Epidermal melanocyte (primary cell): ENCODE measurements around the gene DENND4C.
"Not testable (repeated sequence)": the region's sequence is repeated elsewhere in the genome, so short reads cannot be mapped to it uniquely, and the experiment has no call there.

Experiments used
- DNase-seq: peaks from one replicate; pipeline ENCODE4 v3.0.0; 2011; ENCODE audit warnings: low spot score; ENCODE audit not compliant: insufficient read length

Gene DENND4C

DNA sequence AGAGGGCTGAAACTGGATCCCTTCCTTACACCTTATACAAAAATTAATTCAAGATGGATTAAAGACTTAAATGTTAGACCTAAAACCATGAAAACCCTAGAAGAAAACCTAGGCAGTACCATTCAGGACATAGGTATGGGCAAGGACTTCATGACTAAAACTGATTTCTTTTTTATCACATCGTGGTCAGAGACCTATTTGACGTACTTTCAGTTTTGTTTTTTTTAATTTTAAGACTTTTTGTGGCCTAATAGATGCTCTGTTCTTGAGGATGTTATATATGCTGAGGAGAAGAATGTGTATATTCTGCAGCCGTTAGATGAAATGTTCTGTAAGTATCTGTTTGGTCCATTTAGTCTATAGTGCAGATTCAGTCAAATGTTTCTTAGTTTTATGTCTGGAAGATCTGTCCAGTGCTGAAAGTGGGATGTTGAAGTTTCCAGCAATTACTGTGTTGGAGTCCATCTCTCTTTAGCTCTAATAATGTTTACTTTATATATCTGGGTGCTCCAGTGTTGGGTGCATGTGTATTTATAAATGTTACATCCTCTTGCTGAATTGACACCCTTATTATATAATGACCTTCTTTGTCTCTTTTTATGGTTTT, 36.4 kb downstream of the DENND4C start:
- not testable (repeated sequence) for DNase-seq

GRCh38 chr9:19269582-19269981, 39.1 kb downstream of the DENND4C start:
- no peak for DNase-seq

- no peak for DNase-seq
Observed at GRCh38 chr9:19270421-19270949, 40.0 kb downstream of the DENND4C start.

DNA sequence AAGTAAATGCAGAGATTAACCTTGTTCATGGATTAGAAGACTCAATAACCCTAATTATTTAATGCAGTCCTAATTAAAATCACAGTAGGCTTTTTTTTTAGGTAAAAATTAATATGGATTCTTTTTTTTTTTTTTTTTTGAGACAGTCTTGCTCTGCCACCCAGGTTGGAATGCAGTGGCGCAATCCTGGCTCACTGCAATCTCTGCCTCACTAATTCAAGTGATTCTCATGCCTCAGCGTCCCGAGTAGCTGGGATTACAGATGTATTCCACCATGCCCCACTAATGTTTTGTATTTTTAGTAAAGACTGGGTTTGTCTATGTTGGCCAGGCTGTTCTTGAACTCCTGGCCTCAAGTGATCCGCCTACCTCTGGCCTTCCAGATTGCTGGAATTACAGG, 40.6 kb downstream of the DENND4C start:
- no peak for DNase-seq

GRCh38 chr9:19281801-19282200, 51.3 kb downstream of the DENND4C start:
- no peak for DNase-seq

- DNase-seq, result no peak
Observed at GRCh38 chr9:19283072-19283710, 52.7 kb downstream of the DENND4C start.

GRCh38 chr9:19284729-19285128, 54.2 kb downstream of the DENND4C start:
- no peak for DNase-seq

- DNase-seq, result no peak
Observed at GRCh38 chr9:19286634-19287188, 56.2 kb downstream of the DENND4C start.

- DNase-seq, result no peak
Observed at GRCh38 chr9:19288081-19288480, 57.6 kb downstream of the DENND4C start.

- no peak for DNase-seq
Observed at GRCh38 chr9:19290103-19290502, 59.6 kb downstream of the DENND4C start.

DNA sequence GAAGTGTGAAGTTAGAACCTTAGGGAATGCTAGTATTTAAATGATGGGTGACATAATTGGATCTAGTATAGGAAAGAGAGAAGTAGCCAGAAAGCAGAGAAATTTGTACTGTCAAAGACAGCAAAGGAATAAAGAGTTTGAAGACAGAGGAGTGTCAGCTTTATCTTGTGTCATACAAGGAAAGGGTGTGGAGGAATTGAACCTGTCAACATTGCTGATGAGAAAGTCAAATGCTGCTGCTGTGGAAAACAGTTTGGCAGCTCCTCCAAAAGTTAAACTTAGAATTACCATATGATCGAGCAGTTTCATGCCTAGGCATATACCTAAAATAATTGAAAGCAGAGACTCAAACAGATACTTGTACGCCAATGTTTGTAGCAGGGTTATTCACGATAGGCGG, 63.7 kb downstream of the DENND4C start:
- DNase-seq, result no peak

DNA sequence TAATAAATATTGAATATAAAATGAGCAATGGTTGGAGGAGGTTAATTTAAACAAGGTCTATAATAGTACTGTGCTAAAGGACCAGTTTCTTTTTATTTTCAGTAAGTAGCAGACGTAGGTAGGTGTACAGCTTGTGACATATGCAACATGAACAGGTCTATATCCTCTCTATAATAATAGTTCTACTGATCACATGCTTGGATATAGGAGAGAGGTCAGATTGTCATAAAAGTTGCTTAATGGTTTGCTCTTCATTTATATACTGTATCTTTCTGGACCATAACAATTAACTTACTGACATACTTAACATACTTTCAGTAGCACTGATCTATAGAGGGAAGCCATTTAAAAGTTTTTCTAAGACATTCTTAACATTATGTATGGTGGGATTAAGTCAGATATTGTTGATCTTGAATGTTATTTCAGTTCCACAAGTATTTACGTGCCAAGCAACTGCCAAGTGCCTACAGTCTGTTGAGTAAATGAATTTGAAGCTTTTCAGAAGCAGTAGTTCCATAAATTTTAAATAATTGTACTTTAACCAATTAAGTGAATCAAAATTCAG, 68.0 kb downstream of the DENND4C start:
- no peak for DNase-seq

GRCh38 chr9:19303216-19303615, 72.7 kb downstream of the DENND4C start:
- DNase-seq, result no peak

DNA sequence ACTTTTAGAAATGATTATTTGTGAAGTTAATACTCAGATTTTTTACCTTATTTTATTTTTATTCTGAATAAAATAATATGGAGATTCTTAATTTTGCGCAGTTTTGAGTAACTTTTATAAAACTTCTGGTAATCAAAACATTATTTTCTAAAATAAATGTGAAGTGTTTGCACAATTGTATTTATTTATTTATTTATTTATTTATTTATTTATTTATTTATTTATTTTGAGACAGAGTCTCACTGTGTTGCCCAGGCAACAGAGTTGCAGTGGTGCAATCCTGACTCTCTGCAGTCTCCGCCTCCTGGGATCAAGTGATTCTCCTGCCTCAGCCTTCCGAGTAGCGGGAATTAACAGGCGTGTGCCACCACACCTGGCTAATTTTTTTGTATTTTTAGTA, 76.1 kb downstream of the DENND4C start:
- DNase-seq, result no peak

- no peak for DNase-seq
Observed at GRCh38 chr9:19310246-19310645, 79.8 kb downstream of the DENND4C start.

DNA sequence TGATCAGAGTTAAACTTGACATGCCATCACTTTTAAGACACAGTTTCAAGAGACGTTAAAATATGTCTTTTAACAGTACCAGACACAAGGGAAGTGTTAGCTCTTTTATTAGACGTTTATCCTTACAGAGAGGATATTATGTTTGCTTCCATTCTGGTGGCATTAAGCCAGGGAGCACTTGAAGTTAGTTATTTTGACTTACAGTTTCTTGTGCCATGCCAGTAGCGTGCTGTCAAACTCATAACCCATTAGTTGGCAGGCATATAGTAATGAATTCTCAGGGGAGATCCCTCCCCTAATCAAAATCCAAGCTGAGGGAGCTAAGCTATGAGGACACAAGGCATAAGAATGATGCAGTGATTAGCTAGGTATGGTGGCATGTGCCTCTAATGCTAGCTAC, 83.1 kb downstream of the DENND4C start:
- DNase-seq, result no peak

DNA sequence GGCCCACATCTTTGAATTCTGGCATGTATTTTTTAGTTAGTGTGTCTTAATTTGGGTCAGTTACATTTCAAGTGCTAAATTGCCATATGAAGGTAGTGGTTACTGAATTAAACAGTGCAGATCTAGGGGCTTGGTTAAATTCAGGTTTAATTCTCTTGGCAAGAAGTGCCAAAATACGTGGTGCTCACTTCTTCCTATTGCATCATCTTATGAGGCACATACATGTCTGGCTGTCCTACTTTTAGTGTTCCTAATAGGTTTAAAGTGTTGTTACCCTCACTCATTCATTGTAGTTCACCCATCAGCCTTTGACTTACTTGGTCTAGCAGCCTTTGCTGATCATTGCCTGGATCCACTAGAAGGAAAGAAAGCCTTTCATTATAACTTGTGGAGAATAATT, 90.0 kb downstream of the DENND4C start:
- no peak for DNase-seq

- no peak for DNase-seq
Observed at GRCh38 chr9:19331877-19332276, 101.4 kb downstream of the DENND4C start.

DNA sequence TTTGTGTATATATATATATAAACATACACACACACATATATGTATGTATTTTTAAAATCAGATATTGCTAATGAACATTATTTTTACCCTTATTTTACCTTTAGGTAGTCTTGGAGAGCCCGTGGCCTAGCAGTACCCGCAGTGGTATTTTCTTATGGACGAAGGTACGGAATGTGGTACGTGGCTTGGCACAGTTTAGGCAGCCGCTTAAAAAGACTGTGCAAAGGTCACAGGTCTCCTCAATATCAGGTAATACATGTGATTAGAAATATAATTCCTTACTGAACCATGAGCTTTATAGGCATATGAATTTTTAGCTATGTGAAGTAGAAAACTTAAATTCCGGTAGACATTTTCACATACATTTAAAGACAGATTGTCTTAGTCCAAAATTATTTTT, 105.7 kb downstream of the DENND4C start:
- DNase-seq, result no peak

- no peak for DNase-seq
Observed at GRCh38 chr9:19342947-19343346, 112.5 kb downstream of the DENND4C start.

GRCh38 chr9:19358701-19359100, 128.2 kb downstream of the DENND4C start:
- DNase-seq, result no peak

- DNase-seq, result no peak
Observed at GRCh38 chr9:19369107-19369506, 138.6 kb downstream of the DENND4C start.

GRCh38 chr9:19371942-19372341, 141.4 kb downstream of the DENND4C start:
- DNase-seq, result no peak
